CD1c-positive myeloid dendritic cell (primary cell): ENCODE data around the gene SPSB3.
"Not testable (repeated sequence)": the region's sequence is repeated elsewhere in the genome, so short reads cannot be mapped to it uniquely, and the experiment has no call there.

Experiments
- DNase-seq: peaks from one replicate; pipeline ENCODE4 v3.0.0-alpha.2; 2016; ENCODE audit errors: extremely low spot score

Gene SPSB3

GRCh38 chr16:1816396-1817275 is 34.3 kb upstream of the SPSB3 start:
- DNase-seq, result no peak

- no peak for DNase-seq
These were observed 33.1 kb upstream of the SPSB3 start for GRCh38 chr16:1815461-1815860.

- DNase-seq, result peak; percentile 70
These were observed 30.4 kb upstream of the SPSB3 start for GRCh38 chr16:1812732-1813163.

GRCh38 chr16:1810536-1810935 is 28.2 kb upstream of the SPSB3 start:
- DNase-seq, result no peak

GRCh38 chr16:1810106-1810505 is 27.7 kb upstream of the SPSB3 start:
- no peak for DNase-seq

GRCh38 chr16:1809281-1809801 is 27.0 kb upstream of the SPSB3 start:
- no peak for DNase-seq

- no peak for DNase-seq
These were observed 26.3 kb upstream of the SPSB3 start for GRCh38 chr16:1808691-1809090.

GRCh38 chr16:1807626-1808025 is 25.3 kb upstream of the SPSB3 start:
- no peak for DNase-seq

- no peak for DNase-seq
These were observed 18.3 kb upstream of the SPSB3 start for GRCh38 chr16:1800701-1801100.

- DNase-seq, result not testable (repeated sequence)
These were observed 16.9 kb upstream of the SPSB3 start for GRCh38 chr16:1799263-1799662.

- DNase-seq, result no peak
These were observed 12.7 kb upstream of the SPSB3 start for GRCh38 chr16:1794908-1795666.

GRCh38 chr16:1794221-1794871 is 12.0 kb upstream of the SPSB3 start:
- no peak for DNase-seq

GRCh38 chr16:1793578-1794220 is 11.3 kb upstream of the SPSB3 start, which contains the start of gene IGFALS:
TSS of gene IGFALS (minus strand) at chr16:1793705. CDS start at chr16:1793652, 53 bp downstream.
- no peak for DNase-seq

GRCh38 chr16:1792836-1793577 is 10.6 kb upstream of the SPSB3 start:
- DNase-seq, result no peak

GRCh38 chr16:1791943-1792812 is 9.8 kb upstream of the SPSB3 start:
- no peak for DNase-seq

- no peak for DNase-seq
These were observed 9.0 kb upstream of the SPSB3 start for GRCh38 chr16:1791256-1791942.

GRCh38 chr16:1790611-1791255 is 8.4 kb upstream of the SPSB3 start:
- no peak for DNase-seq

- DNase-seq, result no peak
These were observed 7.9 kb upstream of the SPSB3 start for GRCh38 chr16:1790261-1790610.

- DNase-seq, result no peak
These were observed 7.3 kb upstream of the SPSB3 start for GRCh38 chr16:1789643-1790045.
